ENCODE measurements around the gene ANP32D.
"Not testable (repeated sequence)": the region's sequence is repeated elsewhere in the genome, so short reads cannot be mapped to it uniquely, and the experiment has no call there.

Gene ANP32D

DNA sequence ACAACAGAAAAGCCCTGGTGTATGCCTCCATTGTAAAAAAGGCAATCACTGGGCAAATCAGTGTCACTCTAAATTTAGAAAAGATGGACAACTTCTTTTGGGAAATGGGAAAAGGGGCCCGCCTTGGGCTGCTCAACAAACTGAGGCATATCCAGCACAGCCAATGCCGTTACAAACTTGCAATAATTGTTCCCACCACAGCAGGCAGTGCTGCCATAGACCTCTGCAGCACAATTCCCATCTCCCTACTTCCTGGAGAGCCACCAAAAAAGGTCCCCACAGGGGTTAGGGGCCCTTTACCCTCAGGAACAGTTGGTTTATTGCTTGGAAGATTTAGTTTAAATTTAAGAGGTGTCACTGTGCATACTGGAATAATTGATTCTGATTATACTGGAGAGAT is 36.6 kb downstream of the ANP32D start:
- no peak for DNase-seq

GRCh38 chr12:48510111-48510510 is 37.8 kb downstream of the ANP32D start:
- DNase-seq = no peak

DNA sequence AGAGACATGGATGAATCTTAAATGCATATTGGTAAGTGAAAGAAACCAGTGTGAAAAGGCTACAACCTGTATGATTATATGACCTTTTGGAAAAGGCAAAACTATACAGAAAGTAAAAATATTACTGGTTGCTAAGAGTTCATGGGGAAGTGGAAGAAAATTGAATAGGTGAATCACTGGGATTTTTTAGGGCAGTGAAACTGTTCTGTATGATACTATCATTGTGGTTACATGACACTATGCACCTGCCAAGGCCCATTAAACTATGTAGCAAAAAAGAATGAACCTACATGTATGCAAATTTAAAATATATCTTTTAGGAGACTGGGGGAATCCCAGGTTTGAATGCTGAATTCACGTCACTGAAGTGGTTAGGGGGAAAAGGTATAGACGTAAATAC is 40.5 kb downstream of the ANP32D start:
- no peak for DNase-seq

- DNase-seq = no peak
Observed at GRCh38 chr12:48514728-48515127, 42.4 kb downstream of the ANP32D start.

GRCh38 chr12:48520381-48520780 is 48.0 kb downstream of the ANP32D start:
- DNase-seq = not testable (repeated sequence)
